Activated naive CD8-positive, alpha-beta T cell treated with anti-CD3 and anti-CD28 coated beads, Interleukin-2, amount 50 U/mL, for 16 hours (primary cell): Measurements from ENCODE around the gene GNPAT.

Source experiments
- DNase-seq: peaks from one replicate; pipeline ENCODE4 v3.0.0-alpha.2; 2020; ENCODE audit warnings: low read depth, low spot score

Gene GNPAT

GRCh38 chr1:231213831-231214573 is 27.0 kb upstream of the GNPAT start:
- no peak for DNase-seq

GRCh38 chr1:231214918-231215680 is 25.9 kb upstream of the GNPAT start:
- DNase-seq, result no peak

- no peak for DNase-seq
Observed at GRCh38 chr1:231215681-231216385, 25.2 kb upstream of the GNPAT start.

- DNase-seq, result no peak
Observed at GRCh38 chr1:231216498-231216897, 24.5 kb upstream of the GNPAT start.

- no peak for DNase-seq
Observed at GRCh38 chr1:231217056-231217455, 24.0 kb upstream of the GNPAT start.

GRCh38 chr1:231218078-231218477 is 22.9 kb upstream of the GNPAT start:
- DNase-seq, result no peak

GRCh38 chr1:231219422-231220401 is 21.3 kb upstream of the GNPAT start:
- DNase-seq, result no peak

- DNase-seq, result no peak
Observed at GRCh38 chr1:231220801-231221200, 20.2 kb upstream of the GNPAT start.

- DNase-seq, result no peak
Observed at GRCh38 chr1:231226156-231226555, 14.9 kb upstream of the GNPAT start.

GRCh38 chr1:231231511-231231910 is 9.5 kb upstream of the GNPAT start:
- DNase-seq, result no peak

GRCh38 chr1:231232870-231233734 is 7.9 kb upstream of the GNPAT start:
- DNase-seq, result no peak

- no peak for DNase-seq
Observed at GRCh38 chr1:231233735-231234417, 7.1 kb upstream of the GNPAT start.

GRCh38 chr1:231234506-231234905 is 6.5 kb upstream of the GNPAT start:
- no peak for DNase-seq

GRCh38 chr1:231235526-231236207 is 5.3 kb upstream of the GNPAT start:
- no peak for DNase-seq

GRCh38 chr1:231236208-231236591 is 4.8 kb upstream of the GNPAT start:
- no peak for DNase-seq

- no peak for DNase-seq
Observed at GRCh38 chr1:231236938-231237337, 4.1 kb upstream of the GNPAT start.

GRCh38 chr1:231238298-231238697 is 2.7 kb upstream of the GNPAT start:
- DNase-seq, result no peak

GRCh38 chr1:231240531-231240882 is 505 bp upstream of the GNPAT start:
- DNase-seq, result no peak

GRCh38 chr1:231241750-231242149 is 738 bp downstream of the GNPAT start:
- DNase-seq, result no peak
